Measurements from ENCODE around the gene DAPK2. TPM values are rescaled to one million over a fixed set of nuclear protein-coding genes. Genes with fewer than 3 reads are reported as not detected.

DAPK2 gene
- total RNA-seq, 1 donor from 2014 or later, result 2.6 TPM

- Mint-ChIP-seq H3K4me1 (ENCODE audit: low read depth, unreplicated experiment) (peaks cover 12% of the 10 kb centered on the region), H3K4me3 (ENCODE audit: unreplicated experiment) (no peak overlapping the region), H3K27ac (ENCODE audit: unreplicated experiment) (no peak overlapping the region), H3K27me3 (ENCODE audit: unreplicated experiment) (peaks cover 16% of the 10 kb centered on the region), H3K36me3 (ENCODE audit: unreplicated experiment) (no peaks in the 10 kb centered on the region), H3K9me3 (ENCODE audit: unreplicated experiment) (peaks cover 4% of the 10 kb centered on the region)
- no peak for DNase-seq
- TF ChIP-seq CTCF (IDR thresholded peaks at IDR 0.05; ENCODE audit: partially characterized antibody, unreplicated experiment), result no peak
Observed at GRCh38 chr15:63899193-63899592, 147.1 kb downstream of the DAPK2 start.

- Mint-ChIP-seq H3K36me3 (ENCODE audit: unreplicated experiment) (no peaks in the 10 kb centered on the region), H3K9me3 (ENCODE audit: unreplicated experiment) (peaks cover 3% of the 10 kb centered on the region), H3K27ac (ENCODE audit: unreplicated experiment) (peak overlapping the region; percentile 56), H3K4me1 (ENCODE audit: low read depth, unreplicated experiment) (peaks cover 20% of the 10 kb centered on the region), H3K4me3 (ENCODE audit: unreplicated experiment) (peak overlapping the region; percentile 32), H3K27me3 (ENCODE audit: unreplicated experiment) (peaks cover 14% of the 10 kb centered on the region)
- DNase-seq, result no peak
- TF ChIP-seq CTCF (IDR thresholded peaks at IDR 0.05; ENCODE audit: partially characterized antibody, unreplicated experiment), result no peak
Observed at GRCh38 chr15:63896336-63897115, 149.8 kb downstream of the DAPK2 start.

GRCh38 chr15:63895787-63896218, 150.5 kb downstream of the DAPK2 start:
- Mint-ChIP-seq H3K9me3 (ENCODE audit: unreplicated experiment) (peaks cover 2% of the 10 kb centered on the region), H3K27me3 (ENCODE audit: unreplicated experiment) (peaks cover 14% of the 10 kb centered on the region), H3K36me3 (ENCODE audit: unreplicated experiment) (no peaks in the 10 kb centered on the region), H3K27ac (ENCODE audit: unreplicated experiment) (no peak overlapping the region), H3K4me1 (ENCODE audit: low read depth, unreplicated experiment) (peaks cover 21% of the 10 kb centered on the region), H3K4me3 (ENCODE audit: unreplicated experiment) (no peak overlapping the region)
- TF ChIP-seq CTCF (IDR thresholded peaks at IDR 0.05; ENCODE audit: partially characterized antibody, unreplicated experiment), result no peak
- DNase-seq, result no peak

GRCh38 chr15:63895194-63895593, 151.1 kb downstream of the DAPK2 start:
- no peak for TF ChIP-seq CTCF (IDR thresholded peaks at IDR 0.05; ENCODE audit: partially characterized antibody, unreplicated experiment)
- Mint-ChIP-seq H3K27ac (ENCODE audit: unreplicated experiment) (no peak overlapping the region), H3K4me3 (ENCODE audit: unreplicated experiment) (no peak overlapping the region), H3K27me3 (ENCODE audit: unreplicated experiment) (peaks cover 14% of the 10 kb centered on the region), H3K9me3 (ENCODE audit: unreplicated experiment) (peaks cover 2% of the 10 kb centered on the region), H3K4me1 (ENCODE audit: low read depth, unreplicated experiment) (peaks cover 21% of the 10 kb centered on the region), H3K36me3 (ENCODE audit: unreplicated experiment) (no peaks in the 10 kb centered on the region)
- no peak for DNase-seq

GRCh38 chr15:63894662-63894949, 151.7 kb downstream of the DAPK2 start:
- DNase-seq, result no peak
- Mint-ChIP-seq H3K27ac (ENCODE audit: unreplicated experiment) (no peak overlapping the region), H3K9me3 (ENCODE audit: unreplicated experiment) (peaks cover 2% of the 10 kb centered on the region), H3K4me1 (ENCODE audit: low read depth, unreplicated experiment) (peaks cover 21% of the 10 kb centered on the region), H3K36me3 (ENCODE audit: unreplicated experiment) (no peaks in the 10 kb centered on the region), H3K4me3 (ENCODE audit: unreplicated experiment) (no peak overlapping the region), H3K27me3 (ENCODE audit: unreplicated experiment) (peaks cover 14% of the 10 kb centered on the region)
- no peak for TF ChIP-seq CTCF (IDR thresholded peaks at IDR 0.05; ENCODE audit: partially characterized antibody, unreplicated experiment)
